HepG2 (cell line): Measurements from ENCODE around the gene CREG2. TPM values are rescaled to one million over a fixed set of nuclear protein-coding genes. Genes with fewer than 3 reads are reported as not detected.

Source experiments
- ATAC-seq: fragments of 200-7000 bp; cut with Tn5 transposase; 3 replicates; pipeline ENCODE4 v1.9.1; 2020; ENCODE audit warnings: mild to moderate bottlenecking, moderate library complexity
- BruUV-seq: library from RNA; stranded (reverse); fragments of 400-500 nt; replicated peaks from 2 replicates; lab custom pipeline; 2021; lab: Mats Ljungman, UMichigan
- CTCF ChIA-PET: fragments of 300-600 bp; formaldehyde crosslinking; extraction: SDS; loops from one replicate; lab custom pipeline; 2021; ENCODE audit warnings: low total read pairs, inconsistent platforms, low intra/inter-chr PET ratio; lab: Yijun Ruan, JAX
- POLR2A ChIA-PET: fragments of 350-600 bp; sonication (Branson Sonifier 250); formaldehyde crosslinking; loops from one replicate; lab custom pipeline; 2020; ENCODE audit warnings: antibody characterized with exemption, inconsistent platforms; lab: Yijun Ruan, JAX
- DNase-seq: peaks from one replicate; pipeline ENCODE4 v3.0.0-alpha.2; 2015; ENCODE audit warnings: low spot score
- FAIRE-seq: peaks from 3 replicates; lab custom pipeline; 2011; peaks lifted over from hg19 to GRCh38; lab: Jason Lieb, UNC
- H2AFZ ChIP-seq: one replicate; pipeline ENCODE4 v1.6.1; 2011; ENCODE audit warnings: low read length, inconsistent platforms
- H3K27ac ChIP-seq: fragments of 300-600 bp; 3 replicates; pipeline ENCODE4 v1.8.0; 2011; ENCODE audit warnings: mixed run types, mild to moderate bottlenecking, mixed read lengths, low read length, inconsistent platforms; ENCODE audit not compliant: insufficient read depth; ENCODE audit errors: extremely low read length
- H3K27me3 ChIP-seq, 2 experiments: fragments of 200-600 bp in 1 of 2; 2 replicates in 1 of 2; 3 replicates in 1 of 2; pipeline versions ENCODE4 v1.6.0 to v1.8.0; 2011; ENCODE audit warnings: low read length in 2 of 2, mild to moderate bottlenecking in 2 of 2, moderate library complexity in 2 of 2, inconsistent platforms in 1 of 2; ENCODE audit not compliant: insufficient read depth in 2 of 2, control insufficient read depth in 1 of 2
- H3K36me3 ChIP-seq, 2 experiments: fragments of 200-600 bp in 1 of 2; replicated peaks in 1 of 2; 2 replicates in 1 of 2; 3 replicates in 1 of 2; pipeline versions ENCODE4 v1.5.1 to v1.8.0; 2011; ENCODE audit warnings: low read length in 2 of 2, inconsistent platforms in 1 of 2; ENCODE audit not compliant: insufficient read depth in 2 of 2, control insufficient read depth in 1 of 2
- H3K4me1 ChIP-seq: 2 replicates; pipeline ENCODE4 v1.5.1; 2012; ENCODE audit warnings: low read length, inconsistent platforms; ENCODE audit not compliant: insufficient read depth
- H3K4me2 ChIP-seq: 2 replicates; pipeline ENCODE4 v1.6.0; 2011; ENCODE audit warnings: low read depth, low read length, inconsistent platforms
- H3K4me3 ChIP-seq, 3 experiments: fragments of 200-600 bp in 1 of 3; sonication (generic), shearing (Covaris generic) in 1 of 3; replicated peaks in 1 of 3; 2 replicates each; pipeline ENCODE4 v1.5.1; 2011 to 2016; ENCODE audit warnings: low read length in 3 of 3, inconsistent platforms in 2 of 3, low read depth in 2 of 3, mild to moderate bottlenecking in 2 of 3, control low read depth in 1 of 3, mixed read lengths in 1 of 3; ENCODE audit not compliant: insufficient read depth in 1 of 3
- H3K79me2 ChIP-seq: one replicate; pipeline ENCODE4 v1.6.1; 2011; ENCODE audit warnings: low read length, inconsistent platforms; ENCODE audit not compliant: insufficient read depth
- H3K9ac ChIP-seq: 2 replicates; pipeline ENCODE4 v1.6.0; 2011; ENCODE audit warnings: mild to moderate bottlenecking, low read depth, low read length, inconsistent platforms; ENCODE audit not compliant: insufficient read depth
- H3K9me3 ChIP-seq: 2 replicates; pipeline ENCODE4 v1.5.1; 2012; ENCODE audit warnings: mild to moderate bottlenecking, low read length
- H4K20me1 ChIP-seq: 2 replicates; pipeline ENCODE4 v1.6.0; 2011; ENCODE audit warnings: inconsistent platforms, mild to moderate bottlenecking, low read length, moderate library complexity; ENCODE audit not compliant: insufficient read depth
- GTF2F1 ChIP-seq: fragments of 150-350 bp; IDR thresholded peaks from 2 replicates; pipeline ENCODE4 v1.6.1; 2014; ENCODE audit warnings: low read length
- KLF6 ChIP-seq: IDR thresholded peaks from 2 replicates; pipeline ENCODE4 v1.8.0; 2016; ENCODE audit warnings: missing biosample characterization, missing genetic modification reagents
- SOX13 ChIP-seq, 3 experiments: fragments of 450-650 bp in 1 of 3; sonication (generic) in 1 of 3; formaldehyde crosslinking in 1 of 3; IDR thresholded peaks in 2 of 3; conservative IDR thresholded peaks in 1 of 3; 2 replicates each; pipeline versions ENCODE4 v1.5.0 to v1.6.1; 2016 to 2020; ENCODE audit warnings: antibody characterized with exemption in 1 of 3, mild to moderate bottlenecking in 1 of 3, missing compliant biosample characterization in 1 of 3, missing genetic modification reagents in 1 of 3, moderate library complexity in 1 of 3
- SOX5 ChIP-seq: IDR thresholded peaks from 2 replicates; pipeline ENCODE4 v1.6.1; 2016; ENCODE audit warnings: borderline replicate concordance
- ZNF253 ChIP-seq: sonication (generic); formaldehyde crosslinking; IDR thresholded peaks from 2 replicates; pipeline ENCODE4 v1.8.0; 2022; ENCODE audit warnings: mild to moderate bottlenecking, missing genetic modification reagents, borderline replicate concordance
- ZNF281 ChIP-seq: sonication (generic); formaldehyde crosslinking; IDR thresholded peaks from 2 replicates; pipeline ENCODE4 v1.4.0; 2020; ENCODE audit warnings: missing genetic modification reagents, borderline replicate concordance
- ZNF513 ChIP-seq: sonication (generic); formaldehyde crosslinking; conservative IDR thresholded peaks from 2 replicates; pipeline ENCODE4 v1.5.0; 2020; ENCODE audit warnings: missing genetic modification reagents
- ZNF75D ChIP-seq: sonication (generic); formaldehyde crosslinking; IDR thresholded peaks from 2 replicates; pipeline ENCODE4 v1.8.1; 2023; ENCODE audit warnings: missing genetic modification reagents, mild to moderate bottlenecking, borderline replicate concordance
- ZNF781 ChIP-seq: sonication (generic); formaldehyde crosslinking; IDR thresholded peaks from 2 replicates; pipeline ENCODE4 v1.5.1; 2020; ENCODE audit warnings: borderline replicate concordance, mild to moderate bottlenecking, missing genetic modification reagents; ENCODE audit errors: not compliant biosample characterization
- ZNF878 ChIP-seq: sonication (generic); formaldehyde crosslinking; IDR thresholded peaks from 2 replicates; pipeline ENCODE4 v1.8.1; 2023; ENCODE audit warnings: mild to moderate bottlenecking, missing genetic modification reagents, moderate library complexity
- WGBS: methylation state at CpG from one replicate; pipeline ENCODE4 v1.1.6; 2017; ENCODE audit warnings: low lambda C conversion rate; 5-methylcytosine and 5-hydroxymethylcytosine counted together
- in situ Hi-C: cut with HindIII; loops from 2 replicates; pipeline ENCODE4 v1.10.0; 2017; ENCODE audit warnings: low pct_unique_long_range_greater_than_20kb; ENCODE audit not compliant: extremely low pct_ligation_motif_present
- intact Hi-C: fragments of 100-400 bp; cut with micrococcal nuclease; formaldehyde crosslinking; loops from one replicate; pipeline ENCODE4 v1.10.0; 2022; ENCODE audit not compliant: unreplicated experiment
- polyA plus RNA-seq, 8 experiments: library from polyadenylated mRNA; depleted of rRNA in 3 of 8; stranded (reverse) in 7 of 8; unstranded in 1 of 8; fragments of >200 nt; fragmentation: Illumina TruSeq in 4 of 8; extraction: Trizol in 4 of 8; gene quantifications; 2 replicates each; pipeline versions ENCODE4 v1.2.1 to v1.2.3, GENCODE V29; 2011 to 2016; ENCODE audit warnings: low read depth in 4 of 8, missing spikeins in 1 of 8, mixed read lengths in 1 of 8; ENCODE audit not compliant: insufficient read depth in 1 of 8
- total RNA-seq, 5 experiments: library from RNA; depleted of rRNA; stranded (reverse); fragments of >200 nt; fragmentation: Illumina TruSeq; extraction: Trizol; gene quantifications; 2 replicates each; pipeline ENCODE4 v1.2.3, GENCODE V29; 2016; ENCODE audit warnings: low read depth in 1 of 5
- TF ChIP-seq, protein P1 (sequence below): sonication (generic); formaldehyde crosslinking; IDR thresholded peaks from 2 replicates; pipeline ENCODE4 v1.5.1; 2020; ENCODE audit warnings: mild to moderate bottlenecking, missing genetic modification reagents, borderline replicate concordance
- TF ChIP-seq, protein P2 (sequence below): sonication (generic); formaldehyde crosslinking; IDR thresholded peaks from 2 replicates; pipeline ENCODE4 v1.5.1; 2020; ENCODE audit warnings: missing genetic modification reagents, mild to moderate bottlenecking, borderline replicate concordance
- TF ChIP-seq, protein P3 (sequence below): sonication (generic); formaldehyde crosslinking; IDR thresholded peaks from 2 replicates; pipeline ENCODE4 v1.5.0; 2020; ENCODE audit warnings: missing genetic modification reagents

CREG2 gene
- total and polyA plus RNA-seq, 2 of the 13 experiments (the other 11 are each of a cell fraction or from before 2014, with no cell fraction given) = 0.18 to 0.26 TPM

DNA sequence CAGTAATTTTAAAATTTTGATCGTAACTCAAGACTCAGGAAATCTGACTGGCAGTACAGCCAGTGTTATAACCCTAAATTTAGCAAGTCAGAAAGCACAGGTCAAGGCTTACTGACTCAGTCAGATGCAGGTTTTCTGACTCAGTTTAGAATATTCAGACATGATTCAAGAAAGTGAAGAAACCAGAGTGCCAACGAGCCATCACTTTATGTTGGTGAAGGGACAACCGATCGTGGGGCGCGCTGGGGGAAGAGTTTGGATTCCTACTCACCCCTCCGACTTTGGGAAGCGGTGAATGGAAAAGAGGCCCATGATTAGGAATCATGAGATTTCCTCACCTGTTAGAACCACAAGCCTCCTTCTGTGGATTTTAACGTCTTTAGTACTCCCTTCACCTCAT is 79.8 kb downstream of the CREG2 start (continued):
- TF ChIP-seq ZNF513 (CRISPR knock-in tag) = no peak
- TF ChIP-seq GTF2F1 = no peak
- 0 out of 2 replicates have a peak, but pooled peaks have one; percentile 0 for TF ChIP-seq ZNF878 (CRISPR knock-in tag)
- TF ChIP-seq SOX5 (CRISPR knock-in tag) = no peak
- TF ChIP-seq ZNF75D (CRISPR knock-in tag) = no peak
- TF ChIP-seq, protein P1, sequence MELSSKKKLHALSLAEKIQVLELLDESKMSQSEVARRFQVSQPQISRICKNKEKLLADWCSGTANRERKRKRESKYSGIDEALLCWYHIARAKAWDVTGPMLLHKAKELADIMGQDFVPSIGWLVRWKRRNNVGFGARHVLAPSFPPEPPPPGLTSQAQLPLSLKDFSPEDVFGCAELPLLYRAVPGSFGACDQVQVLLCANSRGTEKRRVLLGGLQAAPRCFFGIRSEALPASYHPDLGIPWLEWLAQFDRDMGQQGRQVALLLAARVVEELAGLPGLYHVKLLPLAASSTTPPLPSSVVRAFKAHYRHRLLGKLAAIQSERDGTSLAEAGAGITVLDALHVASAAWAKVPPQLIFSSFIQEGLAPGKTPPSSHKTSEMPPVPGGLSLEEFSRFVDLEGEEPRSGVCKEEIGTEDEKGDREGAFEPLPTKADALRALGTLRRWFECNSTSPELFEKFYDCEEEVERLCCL = peak; percentile 5; the same call in 1 of the 2 replicates
- TF ChIP-seq ZNF781 = peak; percentile 21

GRCh38 chr2:101306410-101306809 is 80.9 kb downstream of the CREG2 start:
- H3K27ac ChIP-seq = peak overlapping the region; percentile 85
- peak overlapping the region; percentile 76 to 95 (median 93) for H3K4me3 ChIP-seq
- peaks cover 81% of the 10 kb centered on the region for H3K4me1 ChIP-seq
- H3K9ac ChIP-seq = peak overlapping the region; percentile 98
- DNase-seq (no peak), ATAC-seq (no peak), FAIRE-seq (no peak)
- ChIA-PET CTCF (no interaction called here), POLR2A (interaction anchor here (0.6 to 1.4 kb wide), 2 partner anchors 11 to 260 kb away, joined by 3 read pairs; no protein-coding TSS in a partner anchor)
- H4K20me1 ChIP-seq = peaks cover 53% of the 10 kb centered on the region
- peaks cover 0 to 25% of the 10 kb centered on the region in 2 experiments; a peak in 3 of 5 replicates for H3K36me3 ChIP-seq
- intact Hi-C loops (loop anchor here (5.0 kb wide), 1 partner anchor 36 kb away; no protein-coding TSS in a partner anchor), in situ Hi-C loops (no loop called here)
- H2AFZ ChIP-seq = no peak overlapping the region
- no peaks in the 10 kb centered on the region; a peak in 1 of 5 replicates for H3K27me3 ChIP-seq
- no peaks in the 10 kb centered on the region for H3K9me3 ChIP-seq
- 18% methylated on average over 7 of the region's 7 CpGs for WGBS
- H3K79me2 ChIP-seq = peaks cover 70% of the 10 kb centered on the region
- BruUV-seq = no TSS peak
- H3K4me2 ChIP-seq = peak overlapping the region; percentile 82
- TF ChIP-seq SOX13 (IDR thresholded peaks at IDR 0.05) = no peak
- TF ChIP-seq SOX13 (CRISPR knock-in tag; conservative IDR thresholded peaks at IDR 0.05 in 1 of 2, IDR thresholded peaks at IDR 0.05 in 1 of 2) = no peak
- TF ChIP-seq, protein P2, sequence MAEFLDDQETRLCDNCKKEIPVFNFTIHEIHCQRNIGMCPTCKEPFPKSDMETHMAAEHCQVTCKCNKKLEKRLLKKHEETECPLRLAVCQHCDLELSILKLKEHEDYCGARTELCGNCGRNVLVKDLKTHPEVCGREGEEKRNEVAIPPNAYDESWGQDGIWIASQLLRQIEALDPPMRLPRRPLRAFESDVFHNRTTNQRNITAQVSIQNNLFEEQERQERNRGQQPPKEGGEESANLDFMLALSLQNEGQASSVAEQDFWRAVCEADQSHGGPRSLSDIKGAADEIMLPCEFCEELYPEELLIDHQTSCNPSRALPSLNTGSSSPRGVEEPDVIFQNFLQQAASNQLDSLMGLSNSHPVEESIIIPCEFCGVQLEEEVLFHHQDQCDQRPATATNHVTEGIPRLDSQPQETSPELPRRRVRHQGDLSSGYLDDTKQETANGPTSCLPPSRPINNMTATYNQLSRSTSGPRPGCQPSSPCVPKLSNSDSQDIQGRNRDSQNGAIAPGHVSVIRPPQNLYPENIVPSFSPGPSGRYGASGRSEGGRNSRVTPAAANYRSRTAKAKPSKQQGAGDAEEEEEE = 0 out of 2 replicates have a peak, but pooled peaks have one; percentile 31
- 0 out of 2 replicates have a peak, but pooled peaks have one; percentile 7 for TF ChIP-seq ZNF281 (CRISPR knock-in tag)
- TF ChIP-seq, protein P3, sequence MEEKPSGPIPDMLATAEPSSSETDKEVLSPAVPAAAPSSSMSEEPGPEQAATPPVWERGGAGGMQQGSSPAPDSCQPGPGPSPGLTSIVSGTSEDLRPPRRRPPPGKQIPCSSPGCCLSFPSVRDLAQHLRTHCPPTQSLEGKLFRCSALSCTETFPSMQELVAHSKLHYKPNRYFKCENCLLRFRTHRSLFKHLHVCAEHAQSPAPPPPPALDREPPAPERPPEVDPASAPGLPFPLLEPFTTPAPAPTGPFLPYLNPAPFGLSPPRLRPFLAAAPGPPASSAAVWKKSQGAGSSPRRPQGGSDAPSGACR (CRISPR knock-in tag) = 0 out of 2 replicates have a peak, but pooled peaks have one; percentile 28
- no peak for TF ChIP-seq ZNF253 (CRISPR knock-in tag)
- TF ChIP-seq KLF6 (CRISPR knock-in tag) = no peak
